Measurements from ENCODE around the gene FOXD3. TPM values are rescaled to one million over a fixed set of nuclear protein-coding genes. Genes with fewer than 3 reads are reported as not detected.

FOXD3 gene
- total RNA-seq, 1 donor from 2014 or later = not detected

DNA sequence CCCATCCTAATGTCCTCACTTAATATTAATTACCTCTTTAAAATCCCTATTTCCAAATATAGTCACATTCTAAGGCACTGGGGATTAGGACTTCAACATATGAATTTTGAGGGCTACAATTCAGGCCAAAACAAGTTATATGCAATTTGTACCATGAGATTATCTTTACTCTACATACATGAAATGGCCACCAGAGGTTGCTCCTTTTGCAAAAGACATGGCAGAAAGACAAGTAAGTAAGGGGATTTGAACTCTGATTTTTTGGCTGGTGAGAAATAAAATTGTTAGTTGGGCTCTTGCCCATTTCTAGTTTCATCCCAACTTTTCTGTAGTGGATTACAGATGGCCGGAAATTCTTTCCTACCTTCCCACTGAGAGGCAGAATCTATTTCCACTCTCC is 40.2 kb downstream of the FOXD3 start:
- DNase-seq = no peak

DNA sequence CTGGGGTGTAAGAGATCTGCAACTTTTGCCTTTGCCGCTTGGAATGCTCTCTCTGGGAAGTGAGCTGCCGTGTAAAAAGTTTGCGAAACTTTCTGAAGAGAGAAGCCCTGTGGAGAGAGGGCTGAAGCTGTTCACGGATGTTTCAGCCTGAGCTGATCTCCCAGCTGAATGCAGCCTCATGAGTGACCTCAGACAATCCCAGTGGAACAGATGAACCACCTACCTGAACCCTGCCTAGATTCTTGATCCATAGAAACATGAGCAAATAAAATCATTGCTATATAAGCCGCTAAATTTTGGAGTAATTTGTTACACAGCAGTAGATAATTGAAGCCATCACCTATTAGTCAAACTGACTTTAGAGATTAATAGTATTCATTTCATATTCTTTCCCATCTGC is 40.6 kb downstream of the FOXD3 start:
- no peak for DNase-seq

DNA sequence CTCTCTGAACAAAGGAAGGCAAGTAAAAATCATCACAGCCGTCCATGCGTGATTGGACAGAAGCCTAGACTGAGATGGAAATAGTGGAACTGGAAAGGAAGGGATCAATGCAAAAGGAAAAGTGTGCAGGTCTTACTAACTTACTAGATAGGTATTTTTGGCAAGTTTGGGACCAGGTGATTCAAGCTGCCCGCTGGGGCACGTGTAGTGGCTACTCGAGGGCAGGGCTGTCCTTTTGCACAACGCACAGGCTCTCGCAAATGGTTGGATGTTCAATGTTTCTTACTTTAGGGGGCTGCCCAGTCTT is 44.5 kb downstream of the FOXD3 start:
- no peak for DNase-seq

DNA sequence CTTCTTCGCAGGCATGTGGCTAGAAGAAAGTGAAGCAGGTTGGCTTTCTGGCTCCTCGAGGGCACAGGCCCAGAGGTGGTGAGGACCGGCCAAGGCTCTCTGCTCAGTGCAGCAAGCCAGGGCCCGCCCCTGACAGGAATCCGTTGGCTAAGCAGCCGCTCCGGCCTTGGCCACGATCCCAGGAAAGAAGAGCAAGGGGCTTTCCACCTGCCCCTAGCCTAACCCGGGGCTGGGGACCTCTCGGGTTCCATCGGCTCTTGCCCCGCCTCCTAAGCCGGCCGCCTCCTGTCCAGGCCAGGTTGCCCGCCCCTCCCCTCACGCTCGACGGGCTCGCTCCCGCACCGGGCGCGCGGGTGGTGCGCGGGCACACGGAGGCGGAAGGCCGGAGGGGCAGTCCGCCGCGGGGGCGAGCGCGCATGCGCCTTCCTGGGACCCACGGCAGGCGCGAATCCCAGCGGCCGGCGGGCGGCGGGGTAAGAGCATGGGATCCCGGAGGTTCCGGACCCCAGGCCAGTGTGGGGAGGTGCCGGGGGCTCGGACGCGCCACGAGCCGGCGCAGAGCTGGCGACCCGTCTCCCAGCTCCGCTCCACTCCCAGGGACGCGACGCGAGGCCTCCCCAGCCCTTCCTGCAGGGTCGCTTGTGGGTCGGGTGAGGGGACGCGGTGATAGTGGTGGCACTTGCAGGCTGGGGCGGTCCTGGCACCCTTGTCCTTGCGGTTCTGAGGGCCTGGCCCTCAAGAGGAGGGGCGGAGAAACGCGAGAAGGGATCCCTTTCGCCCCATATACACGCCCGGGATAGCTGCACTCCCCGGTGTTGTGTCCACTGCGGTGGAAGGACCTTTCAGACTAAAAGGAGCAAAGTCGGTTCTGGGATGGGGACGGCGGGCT is 45.1 kb downstream of the FOXD3 start, which contains the start of gene ALG6:
TSS of gene ALG6 (plus strand) at position 413 of the 889 bp plus-strand sequence. CDS start 3,351 bp downstream, outside the sequence.
- peak; percentile 96 for DNase-seq

DNA sequence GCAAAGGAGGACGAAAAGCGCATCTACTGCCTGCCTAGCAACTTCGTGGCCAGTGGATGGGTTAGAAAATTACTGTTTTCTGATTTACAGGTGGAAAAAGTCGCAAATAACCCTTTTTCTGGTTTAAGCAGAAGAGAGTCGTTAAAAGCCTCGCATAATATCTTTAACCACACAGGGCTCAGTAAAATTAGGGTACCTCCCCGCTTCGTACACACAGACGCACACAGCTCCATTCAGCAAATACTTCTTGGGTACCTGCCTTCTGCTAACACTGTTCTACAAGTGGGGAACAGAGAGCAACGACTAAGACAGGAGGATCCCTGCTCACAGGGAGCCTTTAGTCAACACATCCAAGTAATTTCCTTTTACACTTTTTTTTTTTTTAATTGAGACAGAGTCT is 45.8 kb downstream of the FOXD3 start:
- DNase-seq = peak; percentile 20

Other genes with a start within 250 kb of the FOXD3 start
- gene ALG6, start 45.1 kb downstream of the FOXD3 start, total RNA-seq = 13.8 and 20.8 TPM in 2 replicates
- gene ITGB3BP, start 200.7 kb downstream of the FOXD3 start, total RNA-seq = 9.7 and 21.0 TPM in 2 replicates
- 5.1 and 5.4 TPM in 2 replicates for gene EFCAB7, start 201.0 kb downstream of the FOXD3 start, total RNA-seq